ENCODE data around the gene PDC.
A peak's percentile ranks its signal among the peaks of the same experiment; 100 is the strongest.

PDC gene

DNA sequence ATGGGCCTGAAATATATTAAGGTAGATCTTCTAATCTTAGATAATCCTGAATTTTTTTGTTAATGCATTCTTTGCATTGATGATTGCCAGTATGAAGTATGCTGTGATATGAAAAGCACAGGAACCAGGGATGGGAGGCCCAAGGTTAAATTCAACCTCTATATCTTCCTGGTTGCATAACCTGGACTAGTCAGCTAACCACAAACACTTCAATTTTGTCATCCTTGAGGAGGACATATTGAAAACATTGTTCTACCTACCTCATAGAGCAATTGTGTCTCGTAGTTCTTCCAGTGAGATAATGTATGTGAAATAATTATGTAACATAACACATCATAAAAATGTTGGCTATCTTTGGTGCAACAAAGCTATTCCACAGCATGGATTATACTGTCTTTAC lies 25.6 kb downstream of the PDC start:
- no peak overlapping the region for H3K4me3 ChIP-seq (replicated peaks; ENCODE audit: low read depth, low read length)
- TF ChIP-seq, protein P1, sequence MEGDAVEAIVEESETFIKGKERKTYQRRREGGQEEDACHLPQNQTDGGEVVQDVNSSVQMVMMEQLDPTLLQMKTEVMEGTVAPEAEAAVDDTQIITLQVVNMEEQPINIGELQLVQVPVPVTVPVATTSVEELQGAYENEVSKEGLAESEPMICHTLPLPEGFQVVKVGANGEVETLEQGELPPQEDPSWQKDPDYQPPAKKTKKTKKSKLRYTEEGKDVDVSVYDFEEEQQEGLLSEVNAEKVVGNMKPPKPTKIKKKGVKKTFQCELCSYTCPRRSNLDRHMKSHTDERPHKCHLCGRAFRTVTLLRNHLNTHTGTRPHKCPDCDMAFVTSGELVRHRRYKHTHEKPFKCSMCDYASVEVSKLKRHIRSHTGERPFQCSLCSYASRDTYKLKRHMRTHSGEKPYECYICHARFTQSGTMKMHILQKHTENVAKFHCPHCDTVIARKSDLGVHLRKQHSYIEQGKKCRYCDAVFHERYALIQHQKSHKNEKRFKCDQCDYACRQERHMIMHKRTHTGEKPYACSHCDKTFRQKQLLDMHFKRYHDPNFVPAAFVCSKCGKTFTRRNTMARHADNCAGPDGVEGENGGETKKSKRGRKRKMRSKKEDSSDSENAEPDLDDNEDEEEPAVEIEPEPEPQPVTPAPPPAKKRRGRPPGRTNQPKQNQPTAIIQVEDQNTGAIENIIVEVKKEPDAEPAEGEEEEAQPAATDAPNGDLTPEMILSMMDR (IDR thresholded peaks at IDR 0.05; ENCODE audit: low read length, missing control alignments): no peak
- DNase-seq (ENCODE audit: low read depth): peak; percentile 60

DNA sequence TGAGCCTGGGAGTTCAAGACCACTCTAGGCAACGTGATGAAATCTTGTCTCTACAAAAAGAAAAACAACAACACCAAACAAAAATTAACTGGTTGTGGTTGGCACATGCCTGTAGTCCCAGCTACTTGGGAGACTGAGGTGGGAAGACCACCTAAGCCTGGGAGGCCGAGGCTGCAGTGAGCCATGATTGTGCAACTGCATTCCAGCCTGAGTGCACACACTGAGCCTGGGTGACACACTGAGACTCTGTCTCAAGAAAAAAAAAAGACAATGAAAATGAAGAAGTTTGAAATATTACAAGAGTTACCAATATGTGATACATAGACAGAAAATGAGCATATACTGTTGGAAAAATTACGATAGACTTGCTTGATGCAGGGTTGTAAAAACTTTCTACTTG lies 31.9 kb downstream of the PDC start:
- TF ChIP-seq, protein P1 (IDR thresholded peaks at IDR 0.05; ENCODE audit: low read length, missing control alignments): no peak
- DNase-seq (ENCODE audit: low read depth): peak; percentile 13
- no peak overlapping the region for H3K4me3 ChIP-seq (replicated peaks; ENCODE audit: low read depth, low read length)

DNA sequence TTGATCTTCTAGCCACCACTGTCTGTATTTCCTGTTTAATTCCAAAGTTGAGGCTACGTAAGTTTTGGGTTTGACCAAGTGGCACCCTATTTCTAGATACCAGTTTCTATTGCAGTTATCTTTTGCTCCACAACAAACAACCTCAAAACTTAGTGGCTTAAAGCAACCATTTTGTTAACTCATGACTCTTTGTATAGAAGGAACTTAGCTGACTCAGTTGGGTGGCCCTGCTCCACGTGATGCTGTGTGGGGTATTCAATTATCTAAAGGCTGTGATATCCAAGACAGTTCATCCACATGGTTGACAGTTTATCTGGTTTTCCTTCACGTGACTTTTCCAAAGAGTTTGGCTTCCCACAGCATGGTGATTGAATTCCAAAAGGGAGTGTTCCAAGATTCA lies 34.8 kb downstream of the PDC start:
- TF ChIP-seq, protein P1 (IDR thresholded peaks at IDR 0.05; ENCODE audit: low read length, missing control alignments): no peak
- H3K4me3 ChIP-seq (replicated peaks; ENCODE audit: low read depth, low read length): no peak overlapping the region
- no peak for DNase-seq (ENCODE audit: low read depth)

DNA sequence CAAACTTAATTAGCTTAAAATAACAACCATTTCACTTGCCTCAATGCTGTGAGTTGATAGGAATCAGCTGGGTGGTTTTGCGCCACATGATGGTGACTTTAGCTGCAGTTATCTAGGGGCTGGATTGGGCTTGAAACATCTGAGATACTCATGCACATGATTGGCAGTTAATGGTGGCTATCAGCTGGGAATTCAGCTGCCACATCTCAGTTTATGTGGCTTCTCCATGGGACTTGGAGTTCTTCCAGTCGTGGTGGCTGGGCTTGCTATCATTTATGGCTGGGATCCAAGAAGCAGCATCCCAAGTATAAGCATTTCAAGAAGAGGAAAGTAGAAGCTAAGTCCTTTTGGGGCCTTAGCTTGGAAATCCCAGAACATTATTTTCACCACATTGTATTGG lies 36.4 kb downstream of the PDC start:
- H3K4me3 ChIP-seq (replicated peaks; ENCODE audit: low read depth, low read length): no peak overlapping the region
- DNase-seq (ENCODE audit: low read depth): peak; percentile 40
- TF ChIP-seq, protein P1 (IDR thresholded peaks at IDR 0.05; ENCODE audit: low read length, missing control alignments): no peak

DNA sequence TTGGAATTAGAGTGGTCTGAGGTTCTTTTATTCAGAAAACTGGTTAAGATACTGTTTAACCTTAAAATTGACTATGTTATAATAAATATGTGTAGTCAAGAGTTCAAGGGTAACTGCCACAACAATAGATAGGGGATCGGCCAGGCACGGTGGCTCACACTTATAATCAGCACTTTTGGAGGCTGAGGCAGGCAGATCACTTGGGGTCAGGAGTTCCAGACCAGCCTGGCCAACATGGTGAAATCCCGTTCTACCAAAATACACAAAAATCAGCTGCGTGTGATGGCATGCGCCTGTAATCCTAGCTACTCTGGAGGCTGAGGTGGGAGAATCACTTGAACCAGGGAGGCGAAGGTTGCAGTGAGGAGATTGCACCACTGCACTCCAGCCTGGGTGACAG lies 39.5 kb downstream of the PDC start:
- TF ChIP-seq, protein P1 (IDR thresholded peaks at IDR 0.05; ENCODE audit: low read length, missing control alignments): no peak
- H3K4me3 ChIP-seq (replicated peaks; ENCODE audit: low read depth, low read length): no peak overlapping the region
- no peak for DNase-seq (ENCODE audit: low read depth)

DNA sequence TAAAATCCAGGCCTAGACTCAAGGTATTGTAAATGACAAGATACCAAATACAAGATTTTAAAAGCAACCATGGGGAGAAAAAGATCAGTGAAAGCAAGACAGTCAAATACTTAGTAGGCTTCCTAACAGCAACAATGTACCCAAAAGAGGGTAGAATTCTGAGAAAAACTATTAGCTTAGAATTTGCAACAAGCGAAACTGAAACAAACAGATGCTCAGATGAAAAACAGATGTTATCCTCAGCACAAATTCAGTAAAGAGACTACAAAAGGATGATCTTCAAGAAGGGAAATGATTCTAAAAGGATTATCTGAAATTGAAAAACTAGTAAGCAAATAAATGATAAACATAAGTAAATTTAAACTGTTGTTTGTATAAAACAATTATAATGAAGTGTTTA lies 40.0 kb downstream of the PDC start:
- H3K4me3 ChIP-seq (replicated peaks; ENCODE audit: low read depth, low read length): no peak overlapping the region
- no peak for DNase-seq (ENCODE audit: low read depth)
- TF ChIP-seq, protein P1 (IDR thresholded peaks at IDR 0.05; ENCODE audit: low read length, missing control alignments): no peak

DNA sequence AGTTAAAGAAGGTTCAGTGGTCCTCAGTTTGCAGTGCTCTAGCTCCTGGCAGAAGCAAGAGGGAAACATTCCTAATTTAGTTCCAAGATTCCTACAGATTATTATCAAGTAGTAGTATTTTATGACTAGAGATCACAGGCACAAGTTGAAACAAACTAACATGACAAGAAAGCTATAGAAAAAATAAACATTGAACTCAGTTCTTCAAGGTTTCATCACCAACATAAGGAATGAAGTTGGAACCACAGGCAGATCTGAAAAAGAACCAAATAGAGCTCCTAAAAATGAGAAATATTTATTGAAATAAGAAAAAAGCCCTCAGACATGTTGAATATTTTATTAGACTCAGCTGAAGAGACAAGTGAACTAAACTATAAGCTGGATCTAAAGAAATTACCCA lies 40.6 kb downstream of the PDC start:
- no peak for DNase-seq (ENCODE audit: low read depth)
- TF ChIP-seq, protein P1 (IDR thresholded peaks at IDR 0.05; ENCODE audit: low read length, missing control alignments): no peak
- no peak overlapping the region for H3K4me3 ChIP-seq (replicated peaks; ENCODE audit: low read depth, low read length)

Data from fibroblast of pulmonary artery (primary cell).